ENCODE results near the gene EVI2B. TPM values are rescaled to one million over a fixed set of nuclear protein-coding genes. Genes with fewer than 3 reads are reported as not detected.

The EVI2B gene
- total RNA-seq, 1 experiment from 2014 or later, result not detected

DNA sequence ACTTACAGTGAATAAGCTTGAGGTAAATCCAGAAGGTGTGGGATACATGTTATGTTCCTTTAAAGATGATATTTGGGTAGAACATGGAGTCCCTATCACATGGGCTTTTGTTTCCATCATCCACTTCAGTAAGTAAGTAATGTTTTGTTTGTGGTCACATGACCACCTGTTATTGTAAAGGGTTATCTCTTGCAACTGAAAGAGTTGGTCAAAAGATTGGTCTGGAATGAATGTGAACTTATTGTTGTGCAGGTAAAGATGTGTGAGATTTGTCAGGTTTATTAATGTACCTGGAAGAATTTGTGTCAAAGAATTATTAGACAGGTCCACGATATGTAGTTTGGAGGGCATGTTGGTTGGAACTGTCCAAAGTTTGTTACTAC, 18.4 kb downstream of the EVI2B start:
- CTCF ChIA-PET, result no interaction called here
- POLR2A ChIA-PET (ENCODE audit: unreplicated experiment), result interaction anchor here (0.6 kb wide), 1 partner anchor 72 kb away, joined by 3 read pairs; no protein-coding TSS in a partner anchor
- Histone ChIP-seq H3K4me2 (no peak overlapping the region), H2AFZ (no peak overlapping the region), H3K4me3 (no peak overlapping the region), H4K20me1 (ENCODE audit: insufficient read depth) (0 out of 2 replicates have a peak, but pooled peaks cover 5% of the 10 kb centered on the region), H3K27ac (no peak overlapping the region), H3K36me3 (ENCODE audit: low read depth) (no peaks in the 10 kb centered on the region), H3K27me3 (ENCODE audit: insufficient read depth, low read depth) (no peaks in the 10 kb centered on the region), H3K9me2 (ENCODE audit: insufficient read depth) (no peaks in the 10 kb centered on the region), H3K9me3 (ENCODE audit: insufficient read depth, low read depth) (no peaks in the 10 kb centered on the region), H3F3A (ENCODE audit: insufficient read depth, low read depth) (peaks cover 3% of the 10 kb centered on the region; the same call in 1 of the 2 replicates), H3K4me1 (replicated peaks; ENCODE audit: insufficient read depth) (no peaks in the 10 kb centered on the region), H3K79me2 (ENCODE audit: low read depth) (no peaks in the 10 kb centered on the region)
- intact Hi-C loops (cut with micrococcal nuclease; ENCODE audit: unreplicated experiment), result no loop called here
- no TSS peak for BruUV-seq (replicated peaks)
- TF ChIP-seq, protein P1, sequence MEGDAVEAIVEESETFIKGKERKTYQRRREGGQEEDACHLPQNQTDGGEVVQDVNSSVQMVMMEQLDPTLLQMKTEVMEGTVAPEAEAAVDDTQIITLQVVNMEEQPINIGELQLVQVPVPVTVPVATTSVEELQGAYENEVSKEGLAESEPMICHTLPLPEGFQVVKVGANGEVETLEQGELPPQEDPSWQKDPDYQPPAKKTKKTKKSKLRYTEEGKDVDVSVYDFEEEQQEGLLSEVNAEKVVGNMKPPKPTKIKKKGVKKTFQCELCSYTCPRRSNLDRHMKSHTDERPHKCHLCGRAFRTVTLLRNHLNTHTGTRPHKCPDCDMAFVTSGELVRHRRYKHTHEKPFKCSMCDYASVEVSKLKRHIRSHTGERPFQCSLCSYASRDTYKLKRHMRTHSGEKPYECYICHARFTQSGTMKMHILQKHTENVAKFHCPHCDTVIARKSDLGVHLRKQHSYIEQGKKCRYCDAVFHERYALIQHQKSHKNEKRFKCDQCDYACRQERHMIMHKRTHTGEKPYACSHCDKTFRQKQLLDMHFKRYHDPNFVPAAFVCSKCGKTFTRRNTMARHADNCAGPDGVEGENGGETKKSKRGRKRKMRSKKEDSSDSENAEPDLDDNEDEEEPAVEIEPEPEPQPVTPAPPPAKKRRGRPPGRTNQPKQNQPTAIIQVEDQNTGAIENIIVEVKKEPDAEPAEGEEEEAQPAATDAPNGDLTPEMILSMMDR (conservative IDR thresholded peaks at IDR 0.05), result no peak
- DNase-seq, result no peak

DNA sequence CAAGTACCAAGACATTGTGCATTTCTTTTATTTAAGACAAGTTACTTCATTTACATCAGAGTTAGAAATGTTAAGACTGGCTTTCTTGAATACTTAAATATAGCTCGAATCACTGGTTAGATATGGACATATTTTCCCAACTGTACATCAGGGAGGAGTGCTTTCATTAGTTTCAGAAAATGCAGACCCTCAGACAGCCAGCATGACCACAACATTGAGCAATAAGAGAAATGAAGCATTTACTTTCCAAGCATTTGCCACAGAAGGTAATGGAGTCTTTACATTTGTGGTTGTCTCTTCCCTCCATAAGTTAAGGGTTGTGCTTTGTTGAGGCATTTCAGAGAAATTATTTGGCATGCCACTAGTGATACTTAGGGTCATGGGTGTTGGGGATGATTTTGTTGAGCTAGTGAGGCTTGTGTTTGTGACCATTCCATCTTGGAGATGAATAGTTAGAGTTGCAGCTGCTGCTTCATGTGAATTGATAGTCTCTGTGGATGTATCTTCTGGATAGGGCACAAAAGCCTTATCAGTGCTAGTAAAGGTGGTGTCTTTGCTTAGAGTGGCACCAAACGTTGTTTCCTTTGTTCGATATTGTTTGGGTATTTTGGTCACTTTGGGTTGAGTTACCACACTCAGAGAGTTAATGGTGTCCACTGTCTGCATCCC, 18.9 kb downstream of the EVI2B start:
- H3K4me2 ChIP-seq, result no peak overlapping the region
- H3F3A ChIP-seq (ENCODE audit: insufficient read depth, low read depth), result no peaks in the 10 kb centered on the region
- H3K27ac ChIP-seq, result no peak overlapping the region
- no peaks in the 10 kb centered on the region for H3K9me3 ChIP-seq (ENCODE audit: insufficient read depth, low read depth)
- no peak overlapping the region for H3K4me3 ChIP-seq
- H3K79me2 ChIP-seq (ENCODE audit: low read depth), result no peaks in the 10 kb centered on the region
- DNase-seq, result no peak
- H3K27me3 ChIP-seq (ENCODE audit: insufficient read depth, low read depth), result no peaks in the 10 kb centered on the region
- intact Hi-C loops (cut with micrococcal nuclease; ENCODE audit: unreplicated experiment), result no loop called here
- no peaks in the 10 kb centered on the region for H3K4me1 ChIP-seq (replicated peaks; ENCODE audit: insufficient read depth)
- no peak overlapping the region for H2AFZ ChIP-seq
- ChIA-PET POLR2A (ENCODE audit: unreplicated experiment) (interaction anchor here (0.6 kb wide), 1 partner anchor 71 kb away, joined by 3 read pairs; no protein-coding TSS in a partner anchor), CTCF (no interaction called here)
- no peaks in the 10 kb centered on the region for H3K9me2 ChIP-seq (ENCODE audit: insufficient read depth)
- no peak for TF ChIP-seq EZH2 (IDR thresholded peaks at IDR 0.05; ENCODE audit: low read depth)
- TF ChIP-seq, protein P1 (conservative IDR thresholded peaks at IDR 0.05), result no peak
- BruUV-seq (replicated peaks), result no TSS peak
- no peaks in the 10 kb centered on the region for H3K36me3 ChIP-seq (ENCODE audit: low read depth)
- H4K20me1 ChIP-seq (ENCODE audit: insufficient read depth), result 0 out of 2 replicates have a peak, but pooled peaks cover 5% of the 10 kb centered on the region

DNA sequence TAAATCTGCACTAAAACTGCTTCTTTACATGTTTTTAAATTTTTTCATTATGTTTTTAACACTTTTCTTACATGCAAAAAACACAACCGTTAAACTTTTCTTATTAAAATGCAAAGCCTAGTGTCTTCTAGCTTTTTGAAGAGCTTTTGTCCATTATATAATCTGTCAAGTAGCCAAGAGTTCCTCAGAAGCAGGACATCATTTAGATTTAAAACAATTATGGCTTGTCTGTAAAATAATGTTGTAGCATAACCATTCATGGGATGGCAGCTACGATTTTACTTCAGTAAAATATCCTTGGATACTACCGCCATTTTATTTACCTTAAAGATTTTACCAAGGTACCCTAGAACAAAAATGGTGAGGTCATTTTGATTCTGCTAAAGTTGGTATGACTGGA, 19.6 kb downstream of the EVI2B start:
- no peaks in the 10 kb centered on the region for H3K36me3 ChIP-seq (ENCODE audit: low read depth)
- no TSS peak for BruUV-seq (replicated peaks)
- CTCF ChIA-PET, result no interaction called here
- no peaks in the 10 kb centered on the region for H3K79me2 ChIP-seq (ENCODE audit: low read depth)
- no peak for DNase-seq
- no peaks in the 10 kb centered on the region for H3F3A ChIP-seq (ENCODE audit: insufficient read depth, low read depth)
- POLR2A ChIA-PET (ENCODE audit: unreplicated experiment), result no interaction called here
- no peaks in the 10 kb centered on the region for H3K9me2 ChIP-seq (ENCODE audit: insufficient read depth)
- no peak overlapping the region for H3K4me3 ChIP-seq
- intact Hi-C loops (cut with micrococcal nuclease; ENCODE audit: unreplicated experiment), result no loop called here
- no peak overlapping the region for H2AFZ ChIP-seq
- no peaks in the 10 kb centered on the region for H3K9me3 ChIP-seq (ENCODE audit: insufficient read depth, low read depth)
- no peaks in the 10 kb centered on the region for H3K4me1 ChIP-seq (replicated peaks; ENCODE audit: insufficient read depth)
- H3K27ac ChIP-seq, result no peak overlapping the region
- 0 out of 2 replicates have a peak, but pooled peaks cover 5% of the 10 kb centered on the region for H4K20me1 ChIP-seq (ENCODE audit: insufficient read depth)
- no peak for TF ChIP-seq EZH2 (IDR thresholded peaks at IDR 0.05; ENCODE audit: low read depth)
- TF ChIP-seq, protein P1 (conservative IDR thresholded peaks at IDR 0.05), result no peak
- no peak overlapping the region for H3K4me2 ChIP-seq
- no peaks in the 10 kb centered on the region for H3K27me3 ChIP-seq (ENCODE audit: insufficient read depth, low read depth)

Measured in PC-9 (cell line).